IPS-18a (cell line): Measurements from ENCODE around the gene GPR55.

Source experiments
- H3K27ac ChIP-seq: one replicate; pipeline ENCODE4 v1.5.1; 2013; ENCODE audit warnings: low read length
- H3K27me3 ChIP-seq: one replicate; pipeline ENCODE4 v1.6.1; 2013; ENCODE audit warnings: mild to moderate bottlenecking, low read length; ENCODE audit not compliant: control insufficient read depth, insufficient read depth
- H3K36me3 ChIP-seq: one replicate; pipeline ENCODE4 v1.6.1; 2013; ENCODE audit warnings: low read depth, low read length; ENCODE audit not compliant: control insufficient read depth
- H3K4me1 ChIP-seq: one replicate; pipeline ENCODE4 v1.6.1; 2013; ENCODE audit warnings: low read depth, low read length; ENCODE audit not compliant: control insufficient read depth
- H3K4me3 ChIP-seq: one replicate; pipeline ENCODE4 v1.5.1; 2013; ENCODE audit warnings: low read length
- H3K9ac ChIP-seq: one replicate; pipeline ENCODE4 v1.6.1; 2013; ENCODE audit warnings: mild to moderate bottlenecking, low read length, moderate library complexity
- H3K9me3 ChIP-seq: one replicate; pipeline ENCODE4 v1.6.1; 2013; ENCODE audit warnings: low read depth, low read length; ENCODE audit not compliant: control insufficient read depth

Gene GPR55

GRCh38 chr2:230872151-230872967, 52.7 kb downstream of the GPR55 start:
- Histone ChIP-seq H3K36me3 (peaks cover 26% of the 10 kb centered on the region), H3K4me3 (no peak overlapping the region), H3K4me1 (peaks cover 34% of the 10 kb centered on the region), H3K27ac (no peak overlapping the region), H3K9ac (no peak overlapping the region), H3K9me3 (no peaks in the 10 kb centered on the region), H3K27me3 (no peaks in the 10 kb centered on the region)

- Histone ChIP-seq H3K4me3 (no peak overlapping the region), H3K4me1 (peaks cover 41% of the 10 kb centered on the region), H3K27ac (no peak overlapping the region), H3K9me3 (no peaks in the 10 kb centered on the region), H3K27me3 (no peaks in the 10 kb centered on the region), H3K36me3 (peaks cover 18% of the 10 kb centered on the region), H3K9ac (no peak overlapping the region)
Observed at GRCh38 chr2:230871361-230872150, 53.5 kb downstream of the GPR55 start.

- H3K9me3 ChIP-seq = no peaks in the 10 kb centered on the region
- H3K4me1 ChIP-seq = peaks cover 46% of the 10 kb centered on the region
- H3K27ac ChIP-seq = no peak overlapping the region
- no peak overlapping the region for H3K9ac ChIP-seq
- H3K4me3 ChIP-seq = no peak overlapping the region
- peaks cover 10% of the 10 kb centered on the region for H3K36me3 ChIP-seq
- H3K27me3 ChIP-seq = no peaks in the 10 kb centered on the region
Observed at GRCh38 chr2:230870544-230871360, 54.3 kb downstream of the GPR55 start.

GRCh38 chr2:230869914-230870543, 55.0 kb downstream of the GPR55 start:
- peaks cover 46% of the 10 kb centered on the region for H3K4me1 ChIP-seq
- no peak overlapping the region for H3K9ac ChIP-seq

GRCh38 chr2:230868947-230869913, 55.8 kb downstream of the GPR55 start:
- Histone ChIP-seq H3K9me3 (no peaks in the 10 kb centered on the region), H3K9ac (peak overlapping the region; percentile 34), H3K4me3 (peak overlapping the region; percentile 46), H3K36me3 (peaks cover 5% of the 10 kb centered on the region), H3K27ac (peak overlapping the region; percentile 67), H3K27me3 (no peaks in the 10 kb centered on the region), H3K4me1 (peaks cover 46% of the 10 kb centered on the region)

More at GRCh38 chr2:230869914-230870543, 55.0 kb downstream of the GPR55 start:
- Histone ChIP-seq H3K9me3 (no peaks in the 10 kb centered on the region), H3K4me3 (no peak overlapping the region), H3K27ac (no peak overlapping the region), H3K36me3 (peaks cover 5% of the 10 kb centered on the region), H3K27me3 (no peaks in the 10 kb centered on the region)

- H3K4me3 ChIP-seq = peak overlapping the region; percentile 46
- no peaks in the 10 kb centered on the region for H3K36me3 ChIP-seq
- H3K4me1 ChIP-seq = peaks cover 55% of the 10 kb centered on the region
- no peaks in the 10 kb centered on the region for H3K9me3 ChIP-seq
- peaks cover 5% of the 10 kb centered on the region for H3K27me3 ChIP-seq
- H3K27ac ChIP-seq = peak overlapping the region; percentile 67
- peak overlapping the region; percentile 34 for H3K9ac ChIP-seq
Observed at GRCh38 chr2:230868161-230868946, 56.7 kb downstream of the GPR55 start.

- H3K27me3 ChIP-seq = peaks cover 7% of the 10 kb centered on the region
- peak overlapping the region; percentile 82 for H3K9ac ChIP-seq
- H3K9me3 ChIP-seq = no peaks in the 10 kb centered on the region
- peaks cover 58% of the 10 kb centered on the region for H3K4me1 ChIP-seq
- no peaks in the 10 kb centered on the region for H3K36me3 ChIP-seq
- peak overlapping the region; percentile 84 for H3K4me3 ChIP-seq
- no peak overlapping the region for H3K27ac ChIP-seq
Observed at GRCh38 chr2:230866756-230867523, 58.1 kb downstream of the GPR55 start.

GRCh38 chr2:230865766-230866755, 59.0 kb downstream of the GPR55 start:
- Histone ChIP-seq H3K27ac (no peak overlapping the region), H3K27me3 (peaks cover 7% of the 10 kb centered on the region), H3K9ac (peak overlapping the region; percentile 82), H3K36me3 (no peaks in the 10 kb centered on the region), H3K4me3 (peak overlapping the region; percentile 84), H3K9me3 (no peaks in the 10 kb centered on the region), H3K4me1 (peaks cover 64% of the 10 kb centered on the region)
